Kasumi-1 (cell line): ENCODE measurements around the gene SPIB.
A peak's percentile ranks its signal among the peaks of the same experiment; 100 is the strongest.

Source experiments
- DNase-seq, 2 experiments: peaks; one replicate each; lab custom pipeline; 2025; lab: John Stamatoyannopoulos, UW

Gene SPIB

GRCh38 chr19:50419022-50419579 is 363 bp downstream of the SPIB start:
- DNase-seq: no peak

- DNase-seq: no peak
These were observed 870 bp downstream of the SPIB start for GRCh38 chr19:50419580-50420035.

- no peak for DNase-seq
These were observed 1.4 kb downstream of the SPIB start for GRCh38 chr19:50420127-50420526.

- no peak for DNase-seq
These were observed 2.1 kb downstream of the SPIB start for GRCh38 chr19:50420808-50421207.

- no peak for DNase-seq
These were observed 3.9 kb downstream of the SPIB start for GRCh38 chr19:50422397-50423278.

- no peak for DNase-seq
These were observed 4.8 kb downstream of the SPIB start for GRCh38 chr19:50423279-50424113.

- DNase-seq: no peak
These were observed 6.8 kb downstream of the SPIB start for GRCh38 chr19:50425581-50425980.

- DNase-seq: no peak
These were observed 8.7 kb downstream of the SPIB start for GRCh38 chr19:50427318-50427925.

GRCh38 chr19:50427997-50428425 is 9.3 kb downstream of the SPIB start:
- peak; percentile 31 to 61 for DNase-seq

- no peak for DNase-seq
These were observed 10.2 kb downstream of the SPIB start for GRCh38 chr19:50428772-50429463.

- no peak for DNase-seq
These were observed 12.2 kb downstream of the SPIB start for GRCh38 chr19:50430888-50431342.

- DNase-seq: peak; percentile 59 to 83
These were observed 12.8 kb downstream of the SPIB start for GRCh38 chr19:50431343-50432220.

GRCh38 chr19:50432221-50433028 is 13.7 kb downstream of the SPIB start, which contains the start of gene MYBPC2:
TSS of gene MYBPC2 (plus strand) at chr19:50432892. CDS start at chr19:50432954, 62 bp downstream.
- DNase-seq: no peak

- no peak for DNase-seq
These were observed 14.8 kb downstream of the SPIB start for GRCh38 chr19:50433201-50434180.

- no peak for DNase-seq
These were observed 15.8 kb downstream of the SPIB start for GRCh38 chr19:50434525-50434924.

GRCh38 chr19:50435221-50435620 is 16.5 kb downstream of the SPIB start:
- no peak for DNase-seq

GRCh38 chr19:50435627-50436026 is 16.9 kb downstream of the SPIB start:
- DNase-seq: no peak

GRCh38 chr19:50437862-50438449 is 19.2 kb downstream of the SPIB start:
- no peak for DNase-seq
